Body of pancreas (tissue), 4 donors: Measurements from ENCODE around the gene DNAJC30. TPM values are rescaled to one million over a fixed set of nuclear protein-coding genes. Genes with fewer than 3 reads are reported as not detected.

Experiments used
- ATAC-seq: fragments of 150-250 bp; one replicate; pipeline ENCODE4 v1.9.1; 2016
- DNase-seq, 4 donors: peaks; one replicate each; pipeline ENCODE4 v3.0.0-alpha.2; 2019
- H3K27ac ChIP-seq, 4 donors: fragments of 200-600 bp; sonication (generic); 1 replicate in 3 of 4; 2 replicates in 1 of 4; pipeline versions ENCODE4 v1.5.1 to v1.6.1; 2016 to 2019; ENCODE audit warnings: mild to moderate bottlenecking in 1 of 4, mixed read lengths in 1 of 4, moderate library complexity in 1 of 4
- H3K27me3 ChIP-seq, 2 donors: fragments of 200-600 bp; sonication (generic); one replicate each; pipeline ENCODE4 v1.6.0; 2016; ENCODE audit warnings: mild to moderate bottlenecking in 1 of 2
- H3K36me3 ChIP-seq, 2 donors: fragments of 200-600 bp; sonication (generic); replicated peaks in 1 of 2; 2 replicates each; pipeline ENCODE4 v1.5.1; 2016; ENCODE audit warnings: low read depth in 2 of 2; ENCODE audit not compliant: insufficient read depth in 1 of 2
- H3K4me1 ChIP-seq: fragments of 200-600 bp; sonication (generic); one replicate; pipeline ENCODE4 v1.6.0; 2016
- H3K4me3 ChIP-seq, 2 donors: fragments of 200-600 bp; sonication (generic); 1 replicate in 1 of 2; 2 replicates in 1 of 2; pipeline ENCODE4 v1.5.1; 2016 to 2019
- H3K9me3 ChIP-seq, 3 donors: fragments of 200-600 bp; sonication (generic); 1 replicate in 2 of 3; 2 replicates in 1 of 3; pipeline ENCODE4 v1.5.1; 2016
- POLR2A ChIP-seq, 3 donors: fragments of 450-650 bp; IDR thresholded peaks; one replicate each; pipeline ENCODE4 v1.6.1; 2016; ENCODE audit warnings: antibody characterized with exemption in 3 of 3, mild to moderate bottlenecking in 2 of 3
- WGBS, 2 donors: methylation state at CpG; one replicate each; pipeline ENCODE4 v1.1.5; 2017; 5-methylcytosine and 5-hydroxymethylcytosine counted together
- intact Hi-C: fragments of 100-400 bp; cut with DNase I; formaldehyde crosslinking; loops from one replicate; pipeline ENCODE4 v1.15.1; 2023
- total RNA-seq, 2 donors: library from RNA; depleted of rRNA; stranded (reverse); fragments of >200 nt; gene quantifications; one replicate each; pipeline ENCODE4 v1.1.0, GENCODE V29; 2016
- TF ChIP-seq, protein P1 (sequence below), 7 experiments: fragments of 450-650 bp in 4 of 7; fragments of 200-600 bp in 3 of 7; sonication (generic) in 3 of 7; IDR thresholded peaks; one replicate each; pipeline ENCODE4 v1.5.1; 2016 to 2019; ENCODE audit warnings: antibody characterized with exemption in 7 of 7

Gene DNAJC30
- total RNA-seq, 2 donors from 2014 or later: 3.6 to 5.6 TPM

DNA sequence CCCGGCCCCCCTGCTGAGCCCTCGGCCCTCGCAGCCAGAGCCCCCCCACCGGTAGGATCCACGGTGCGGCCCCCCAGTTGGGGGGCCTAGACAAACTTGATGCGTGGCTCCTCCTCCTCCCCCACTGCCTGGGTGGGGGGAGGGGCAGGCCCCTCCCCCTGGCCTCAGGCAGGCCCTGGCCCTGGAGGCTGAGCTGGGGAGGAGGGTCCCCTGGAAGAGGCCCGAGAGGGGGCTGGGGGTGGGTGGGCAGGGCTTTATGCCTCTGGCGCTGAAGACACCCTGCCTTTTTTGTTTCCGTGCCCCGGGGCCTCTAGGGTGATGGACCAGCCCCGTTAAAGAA, 12.0 kb downstream of the DNAJC30 start:
- no peak for TF ChIP-seq POLR2A (IDR thresholded peaks at IDR 0.05)
- TF ChIP-seq, protein P1, sequence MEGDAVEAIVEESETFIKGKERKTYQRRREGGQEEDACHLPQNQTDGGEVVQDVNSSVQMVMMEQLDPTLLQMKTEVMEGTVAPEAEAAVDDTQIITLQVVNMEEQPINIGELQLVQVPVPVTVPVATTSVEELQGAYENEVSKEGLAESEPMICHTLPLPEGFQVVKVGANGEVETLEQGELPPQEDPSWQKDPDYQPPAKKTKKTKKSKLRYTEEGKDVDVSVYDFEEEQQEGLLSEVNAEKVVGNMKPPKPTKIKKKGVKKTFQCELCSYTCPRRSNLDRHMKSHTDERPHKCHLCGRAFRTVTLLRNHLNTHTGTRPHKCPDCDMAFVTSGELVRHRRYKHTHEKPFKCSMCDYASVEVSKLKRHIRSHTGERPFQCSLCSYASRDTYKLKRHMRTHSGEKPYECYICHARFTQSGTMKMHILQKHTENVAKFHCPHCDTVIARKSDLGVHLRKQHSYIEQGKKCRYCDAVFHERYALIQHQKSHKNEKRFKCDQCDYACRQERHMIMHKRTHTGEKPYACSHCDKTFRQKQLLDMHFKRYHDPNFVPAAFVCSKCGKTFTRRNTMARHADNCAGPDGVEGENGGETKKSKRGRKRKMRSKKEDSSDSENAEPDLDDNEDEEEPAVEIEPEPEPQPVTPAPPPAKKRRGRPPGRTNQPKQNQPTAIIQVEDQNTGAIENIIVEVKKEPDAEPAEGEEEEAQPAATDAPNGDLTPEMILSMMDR (IDR thresholded peaks at IDR 0.05): no peak
- Histone ChIP-seq H3K36me3 (no peaks in the 10 kb centered on the region), H3K9me3 (no peaks in the 10 kb centered on the region), H3K4me1 (peaks cover 18% of the 10 kb centered on the region), H3K27ac (no peak overlapping the region), H3K4me3 (no peak overlapping the region), H3K27me3 (no peaks in the 10 kb centered on the region)
- no peak for DNase-seq
- 20 to 64% methylated on average over 1 to 8 of the region's 12 CpGs for WGBS, 2 donors
- intact Hi-C loops: loop anchor here (5.0 to 10.0 kb wide), 2 partner anchors 49 to 54 kb away; partner anchors contain the start of gene MLXIPL
- no peak for ATAC-seq

GRCh38 chr7:73669858-73670385, 13.3 kb downstream of the DNAJC30 start:
- H3K36me3 ChIP-seq: no peaks in the 10 kb centered on the region
- intact Hi-C loops: loop anchor here (5.0 to 10.0 kb wide), 2 partner anchors 48 to 55 kb away; partner anchors contain the start of gene MLXIPL
- no peak overlapping the region for H3K4me3 ChIP-seq
- WGBS, 2 donors: 85% methylated on average over 6 to 12 of the region's 12 CpGs
- TF ChIP-seq POLR2A (IDR thresholded peaks at IDR 0.05): no peak
- TF ChIP-seq, protein P1 (IDR thresholded peaks at IDR 0.05): no peak
- H3K27ac ChIP-seq: peak overlapping the region in 2 of 4 donors; percentile 59 to 68
- DNase-seq (no peak), ATAC-seq (no peak)
- H3K27me3 ChIP-seq: no peaks in the 10 kb centered on the region
- no peaks in the 10 kb centered on the region for H3K9me3 ChIP-seq
- H3K4me1 ChIP-seq: peaks cover 21% of the 10 kb centered on the region

- peak in 3 of 4 donors; percentile 46 to 60 (median 50) for DNase-seq
- TF ChIP-seq, protein P1 (IDR thresholded peaks at IDR 0.05): no peak
- peak in 2 of 3 donors; percentile 38 to 56 for TF ChIP-seq POLR2A (IDR thresholded peaks at IDR 0.05)
- H3K4me1 ChIP-seq: peaks cover 21% of the 10 kb centered on the region
- H3K27me3 ChIP-seq: no peaks in the 10 kb centered on the region
- 51 to 68% methylated on average over 3 to 19 of the region's 19 CpGs for WGBS, 2 donors
- H3K36me3 ChIP-seq: no peaks in the 10 kb centered on the region
- H3K9me3 ChIP-seq: no peaks in the 10 kb centered on the region
- intact Hi-C loops: no loop called here
- H3K4me3 ChIP-seq: no peak overlapping the region
- H3K27ac ChIP-seq: peak overlapping the region in 3 of 4 donors; percentile 59 to 68 (median 65)
- ATAC-seq: peak; percentile 13
Measured at GRCh38 chr7:73669288-73669701, 14.0 kb downstream of the DNAJC30 start.

- DNase-seq: no peak
- Histone ChIP-seq H3K36me3 (no peaks in the 10 kb centered on the region), H3K4me3 (peak overlapping the region in 1 of 2 donors; percentile 29), H3K27me3 (no peaks in the 10 kb centered on the region), H3K9me3 (no peaks in the 10 kb centered on the region), H3K4me1 (peaks cover 21% of the 10 kb centered on the region), H3K27ac (peak overlapping the region in 3 of 4 donors; percentile 59 to 68 (median 65))
- TF ChIP-seq, protein P1 (IDR thresholded peaks at IDR 0.05): no peak
- no peak for TF ChIP-seq POLR2A (IDR thresholded peaks at IDR 0.05)
- intact Hi-C loops: no loop called here
- WGBS, 2 donors: 9 to 17% methylated on average over 5 of the region's 5 CpGs
- ATAC-seq: no peak
Measured at GRCh38 chr7:73668886-73669230, 14.4 kb downstream of the DNAJC30 start.
